ENCODE measurements around the gene LNP1. TPM values are rescaled to one million over a fixed set of nuclear protein-coding genes. Genes with fewer than 3 reads are reported as not detected.
A peak's percentile ranks its signal among the peaks of the same experiment; 100 is the strongest.

The LNP1 gene
- total RNA-seq, 1 experiment from 2014 or later = 1.8 TPM

DNA sequence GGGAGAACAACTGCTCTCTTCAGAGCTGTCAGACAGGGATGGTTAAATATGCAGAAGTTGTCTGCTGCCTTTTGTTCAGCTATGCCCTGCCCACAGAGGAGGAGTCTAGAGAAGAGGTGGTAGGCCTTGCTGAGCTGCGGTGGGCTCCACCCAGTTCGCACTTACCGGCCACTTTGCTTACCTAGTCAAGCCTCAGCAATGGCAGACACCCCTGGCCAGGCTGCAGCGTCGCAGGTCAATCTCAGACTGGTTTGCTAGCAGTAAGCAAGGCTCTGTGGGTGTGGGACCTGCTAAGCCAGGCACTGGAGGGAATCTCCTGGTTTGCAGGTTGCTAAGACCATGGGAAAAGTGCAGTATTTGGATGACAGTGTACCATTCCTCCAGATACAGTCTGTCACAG is 78.7 kb downstream of the LNP1 start:
- in situ Hi-C loops (cut with HindIII; ENCODE audit: low pct_unique_long_range_greater_than_20kb, low sequenced_read_pairs) = no loop called here
- Histone ChIP-seq H3K4me1 (ENCODE audit: control insufficient read depth, insufficient read depth, low read length) (no peaks in the 10 kb centered on the region), H3K27me3 (ENCODE audit: control insufficient read depth, insufficient read depth, low read length) (peaks cover 11% of the 10 kb centered on the region), H3K36me3 (ENCODE audit: control insufficient read depth, insufficient read depth, low read length) (no peaks in the 10 kb centered on the region), H3K27ac (ENCODE audit: low read length) (no peak overlapping the region), H3K4me3 (ENCODE audit: low read depth in 2 of 2, low read length in 2 of 2) (no peak overlapping the region), H3K9me3 (ENCODE audit: control insufficient read depth, insufficient read depth, low read depth, low read length) (no peaks in the 10 kb centered on the region)
- TF ChIP-seq, protein P1, sequence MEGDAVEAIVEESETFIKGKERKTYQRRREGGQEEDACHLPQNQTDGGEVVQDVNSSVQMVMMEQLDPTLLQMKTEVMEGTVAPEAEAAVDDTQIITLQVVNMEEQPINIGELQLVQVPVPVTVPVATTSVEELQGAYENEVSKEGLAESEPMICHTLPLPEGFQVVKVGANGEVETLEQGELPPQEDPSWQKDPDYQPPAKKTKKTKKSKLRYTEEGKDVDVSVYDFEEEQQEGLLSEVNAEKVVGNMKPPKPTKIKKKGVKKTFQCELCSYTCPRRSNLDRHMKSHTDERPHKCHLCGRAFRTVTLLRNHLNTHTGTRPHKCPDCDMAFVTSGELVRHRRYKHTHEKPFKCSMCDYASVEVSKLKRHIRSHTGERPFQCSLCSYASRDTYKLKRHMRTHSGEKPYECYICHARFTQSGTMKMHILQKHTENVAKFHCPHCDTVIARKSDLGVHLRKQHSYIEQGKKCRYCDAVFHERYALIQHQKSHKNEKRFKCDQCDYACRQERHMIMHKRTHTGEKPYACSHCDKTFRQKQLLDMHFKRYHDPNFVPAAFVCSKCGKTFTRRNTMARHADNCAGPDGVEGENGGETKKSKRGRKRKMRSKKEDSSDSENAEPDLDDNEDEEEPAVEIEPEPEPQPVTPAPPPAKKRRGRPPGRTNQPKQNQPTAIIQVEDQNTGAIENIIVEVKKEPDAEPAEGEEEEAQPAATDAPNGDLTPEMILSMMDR (IDR thresholded peaks at IDR 0.05) = no peak
- TF ChIP-seq TCF7L2 (IDR thresholded peaks at IDR 0.05; ENCODE audit: low read depth, low read length) (no peak), SIN3A (IDR thresholded peaks at IDR 0.05; ENCODE audit: borderline replicate concordance, insufficient read depth, low read depth, low read length) (no peak), POLR2AphosphoS5 (IDR thresholded peaks at IDR 0.05; ENCODE audit: low read depth, low read length) (no peak)
- TF ChIP-seq, protein P2, sequence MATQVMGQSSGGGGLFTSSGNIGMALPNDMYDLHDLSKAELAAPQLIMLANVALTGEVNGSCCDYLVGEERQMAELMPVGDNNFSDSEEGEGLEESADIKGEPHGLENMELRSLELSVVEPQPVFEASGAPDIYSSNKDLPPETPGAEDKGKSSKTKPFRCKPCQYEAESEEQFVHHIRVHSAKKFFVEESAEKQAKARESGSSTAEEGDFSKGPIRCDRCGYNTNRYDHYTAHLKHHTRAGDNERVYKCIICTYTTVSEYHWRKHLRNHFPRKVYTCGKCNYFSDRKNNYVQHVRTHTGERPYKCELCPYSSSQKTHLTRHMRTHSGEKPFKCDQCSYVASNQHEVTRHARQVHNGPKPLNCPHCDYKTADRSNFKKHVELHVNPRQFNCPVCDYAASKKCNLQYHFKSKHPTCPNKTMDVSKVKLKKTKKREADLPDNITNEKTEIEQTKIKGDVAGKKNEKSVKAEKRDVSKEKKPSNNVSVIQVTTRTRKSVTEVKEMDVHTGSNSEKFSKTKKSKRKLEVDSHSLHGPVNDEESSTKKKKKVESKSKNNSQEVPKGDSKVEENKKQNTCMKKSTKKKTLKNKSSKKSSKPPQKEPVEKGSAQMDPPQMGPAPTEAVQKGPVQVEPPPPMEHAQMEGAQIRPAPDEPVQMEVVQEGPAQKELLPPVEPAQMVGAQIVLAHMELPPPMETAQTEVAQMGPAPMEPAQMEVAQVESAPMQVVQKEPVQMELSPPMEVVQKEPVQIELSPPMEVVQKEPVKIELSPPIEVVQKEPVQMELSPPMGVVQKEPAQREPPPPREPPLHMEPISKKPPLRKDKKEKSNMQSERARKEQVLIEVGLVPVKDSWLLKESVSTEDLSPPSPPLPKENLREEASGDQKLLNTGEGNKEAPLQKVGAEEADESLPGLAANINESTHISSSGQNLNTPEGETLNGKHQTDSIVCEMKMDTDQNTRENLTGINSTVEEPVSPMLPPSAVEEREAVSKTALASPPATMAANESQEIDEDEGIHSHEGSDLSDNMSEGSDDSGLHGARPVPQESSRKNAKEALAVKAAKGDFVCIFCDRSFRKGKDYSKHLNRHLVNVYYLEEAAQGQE (IDR thresholded peaks at IDR 0.05; ENCODE audit: insufficient read depth in 1 of 2, low read depth in 2 of 2, low read length in 1 of 2) = no peak
- CTCF ChIA-PET = no interaction called here
- intact Hi-C loops (cut with micrococcal nuclease; ENCODE audit: unreplicated experiment) = no loop called here
- POLR2A ChIA-PET = no interaction called here
- BruUV-seq (replicated peaks) = no TSS peak
- ATAC-seq = peak; percentile 65; the same call in 1 of the 2 replicates
- no peak for DNase-seq (ENCODE audit: low read depth, low spot score)

DNA sequence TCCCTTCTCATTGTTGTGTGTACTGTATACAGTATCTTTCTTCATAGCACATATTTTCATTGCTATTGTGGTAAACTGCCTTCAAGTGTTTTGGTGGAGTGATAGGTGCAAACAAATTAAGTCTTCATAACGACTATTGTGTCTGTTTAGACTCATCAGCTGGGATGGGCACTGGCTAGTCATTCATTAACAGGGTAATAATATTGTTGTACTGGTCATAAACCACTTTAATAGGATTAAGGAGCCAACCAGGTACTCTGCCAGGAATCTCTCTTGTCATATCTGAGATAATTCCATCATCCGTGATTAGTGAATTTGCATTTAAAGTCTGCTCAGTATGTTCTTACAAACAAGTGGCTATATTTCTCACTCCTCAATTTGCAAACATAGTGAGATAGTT is 80.8 kb downstream of the LNP1 start:
- Histone ChIP-seq H3K27me3 (ENCODE audit: control insufficient read depth, insufficient read depth, low read length) (peaks cover 11% of the 10 kb centered on the region), H3K4me1 (ENCODE audit: control insufficient read depth, insufficient read depth, low read length) (no peaks in the 10 kb centered on the region), H3K4me3 (ENCODE audit: low read depth in 2 of 2, low read length in 2 of 2) (no peak overlapping the region), H3K36me3 (ENCODE audit: control insufficient read depth, insufficient read depth, low read length) (no peaks in the 10 kb centered on the region), H3K9me3 (ENCODE audit: control insufficient read depth, insufficient read depth, low read depth, low read length) (no peaks in the 10 kb centered on the region), H3K27ac (ENCODE audit: low read length) (no peak overlapping the region)
- no peak for TF ChIP-seq SIN3A (IDR thresholded peaks at IDR 0.05; ENCODE audit: borderline replicate concordance, insufficient read depth, low read depth, low read length)
- TF ChIP-seq, protein P1 (IDR thresholded peaks at IDR 0.05) = no peak
- TF ChIP-seq TCF7L2 (IDR thresholded peaks at IDR 0.05; ENCODE audit: low read depth, low read length) = no peak
- no peak for TF ChIP-seq POLR2AphosphoS5 (IDR thresholded peaks at IDR 0.05; ENCODE audit: low read depth, low read length)
- intact Hi-C loops (cut with micrococcal nuclease; ENCODE audit: unreplicated experiment) (no loop called here), in situ Hi-C loops (cut with HindIII; ENCODE audit: low pct_unique_long_range_greater_than_20kb, low sequenced_read_pairs) (no loop called here)
- ATAC-seq (no peak), DNase-seq (ENCODE audit: low read depth, low spot score) (no peak)
- POLR2A ChIA-PET = no interaction called here
- CTCF ChIA-PET = no interaction called here
- no TSS peak for BruUV-seq (replicated peaks)
